ENCODE measurements around the gene CDH3.

DNA sequence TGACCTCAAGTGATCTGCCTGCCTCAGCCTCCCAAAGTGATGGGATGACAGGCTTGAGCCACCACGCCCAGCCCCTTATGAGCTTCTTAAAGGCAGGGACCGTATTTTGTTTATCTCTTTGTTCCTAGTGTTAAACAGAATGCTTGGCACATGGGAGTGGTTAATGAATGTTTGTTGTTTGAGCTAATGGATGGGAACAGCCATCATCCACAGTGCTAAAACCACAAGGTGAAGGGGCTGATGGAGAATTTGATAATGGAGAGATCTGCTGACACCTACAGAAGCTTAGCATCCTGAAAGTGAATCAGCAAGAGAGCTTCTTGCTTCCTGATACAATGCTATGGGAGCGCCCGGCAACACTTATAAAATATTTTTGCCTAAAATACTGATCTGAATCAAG is 83.4 kb downstream of the CDH3 start:
- TF ChIP-seq, protein P1, sequence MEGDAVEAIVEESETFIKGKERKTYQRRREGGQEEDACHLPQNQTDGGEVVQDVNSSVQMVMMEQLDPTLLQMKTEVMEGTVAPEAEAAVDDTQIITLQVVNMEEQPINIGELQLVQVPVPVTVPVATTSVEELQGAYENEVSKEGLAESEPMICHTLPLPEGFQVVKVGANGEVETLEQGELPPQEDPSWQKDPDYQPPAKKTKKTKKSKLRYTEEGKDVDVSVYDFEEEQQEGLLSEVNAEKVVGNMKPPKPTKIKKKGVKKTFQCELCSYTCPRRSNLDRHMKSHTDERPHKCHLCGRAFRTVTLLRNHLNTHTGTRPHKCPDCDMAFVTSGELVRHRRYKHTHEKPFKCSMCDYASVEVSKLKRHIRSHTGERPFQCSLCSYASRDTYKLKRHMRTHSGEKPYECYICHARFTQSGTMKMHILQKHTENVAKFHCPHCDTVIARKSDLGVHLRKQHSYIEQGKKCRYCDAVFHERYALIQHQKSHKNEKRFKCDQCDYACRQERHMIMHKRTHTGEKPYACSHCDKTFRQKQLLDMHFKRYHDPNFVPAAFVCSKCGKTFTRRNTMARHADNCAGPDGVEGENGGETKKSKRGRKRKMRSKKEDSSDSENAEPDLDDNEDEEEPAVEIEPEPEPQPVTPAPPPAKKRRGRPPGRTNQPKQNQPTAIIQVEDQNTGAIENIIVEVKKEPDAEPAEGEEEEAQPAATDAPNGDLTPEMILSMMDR (conservative IDR thresholded peaks at IDR 0.05) = no peak
- TF ChIP-seq ZFX (IDR thresholded peaks at IDR 0.05) = no peak
